ENCODE measurements around the gene CFAP73.

The CFAP73 gene

GRCh38 chr12:113159937-113160336 lies 10.4 kb downstream of the CFAP73 start:
- no peak for TF ChIP-seq CTCF (IDR thresholded peaks at IDR 0.05; ENCODE audit: low read depth, low read length)
- no peak overlapping the region for H3K4me3 ChIP-seq (ENCODE audit: low read depth, low read length)

DNA sequence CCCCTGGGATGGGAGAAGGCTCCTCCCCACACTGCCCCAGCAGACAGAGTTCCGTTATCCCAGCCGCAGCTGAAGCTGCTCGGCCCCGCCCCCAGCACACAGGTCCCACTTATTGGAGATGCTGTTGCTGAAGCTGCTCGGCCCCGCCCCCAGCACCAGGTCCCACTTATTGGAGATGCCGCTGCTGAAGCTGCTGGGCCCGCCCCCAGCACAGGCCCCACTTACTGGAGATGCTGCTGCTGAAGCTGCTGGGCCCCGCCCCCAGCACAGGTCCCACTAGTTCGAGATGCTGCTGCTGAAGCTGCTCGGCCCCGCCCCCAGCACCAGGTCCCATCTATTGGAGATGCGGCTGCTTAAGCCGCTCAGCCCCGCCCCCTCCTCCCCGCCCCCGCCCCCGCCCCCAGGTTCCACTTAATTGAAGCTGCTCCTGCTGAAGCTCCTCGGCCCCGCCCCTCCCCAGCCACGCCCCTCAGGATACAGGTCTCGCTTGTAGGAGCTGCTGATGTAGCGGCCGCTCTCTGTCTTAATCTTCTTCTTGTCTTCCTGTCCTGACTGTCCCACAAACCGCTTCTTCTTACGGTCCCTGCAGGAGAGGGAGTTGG lies 12.0 kb downstream of the CFAP73 start:
- no peak for TF ChIP-seq CTCF (IDR thresholded peaks at IDR 0.05; ENCODE audit: low read depth, low read length)

GRCh38 chr12:113162102-113163029 lies 12.8 kb downstream of the CFAP73 start:
- no peak overlapping the region for H3K4me3 ChIP-seq (ENCODE audit: low read depth, low read length)
- TF ChIP-seq CTCF (IDR thresholded peaks at IDR 0.05; ENCODE audit: low read depth, low read length): no peak

More for the DNA sequence above, 12.0 kb downstream of the CFAP73 start:
- H3K4me3 ChIP-seq (ENCODE audit: low read depth, low read length): no peak overlapping the region

GRCh38 chr12:113163030-113163360 lies 13.5 kb downstream of the CFAP73 start:
- H3K4me3 ChIP-seq (ENCODE audit: low read depth, low read length): no peak overlapping the region

DNA sequence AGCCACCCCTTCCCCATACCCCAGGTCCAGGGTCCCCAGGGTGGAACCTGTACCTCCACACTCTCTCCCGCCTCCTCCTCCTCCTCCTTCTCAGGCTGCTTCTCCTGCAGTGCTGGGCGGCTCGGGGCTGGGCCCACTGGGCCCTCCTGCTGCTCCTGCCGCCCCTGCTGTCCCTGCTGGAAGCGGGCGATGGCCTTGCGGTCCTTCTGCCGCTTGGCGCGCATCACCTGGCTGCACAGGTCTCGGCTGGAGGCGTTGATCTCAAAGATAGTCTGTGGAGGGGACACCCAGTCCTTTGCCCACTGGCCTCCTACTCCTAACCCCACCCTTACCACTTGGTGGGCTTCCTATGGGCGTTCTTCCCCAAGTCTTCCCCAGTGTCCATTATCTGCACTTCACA lies 14.5 kb downstream of the CFAP73 start:
- no peak overlapping the region for H3K4me3 ChIP-seq (ENCODE audit: low read depth, low read length)
- no peak for TF ChIP-seq CTCF (IDR thresholded peaks at IDR 0.05; ENCODE audit: low read depth, low read length)

More at GRCh38 chr12:113163030-113163360, 13.5 kb downstream of the CFAP73 start:
- no peak for TF ChIP-seq CTCF (IDR thresholded peaks at IDR 0.05; ENCODE audit: low read depth, low read length)

GRCh38 chr12:113165521-113166450 lies 16.3 kb downstream of the CFAP73 start:
- no peak for TF ChIP-seq CTCF (IDR thresholded peaks at IDR 0.05; ENCODE audit: low read depth, low read length)
- no peak overlapping the region for H3K4me3 ChIP-seq (ENCODE audit: low read depth, low read length)
